EL (cell line): ENCODE results near the gene PRODH.
"Not testable (repeated sequence)": the region's sequence is repeated elsewhere in the genome, so short reads cannot be mapped to it uniquely, and the experiment has no call there.

Source experiments
- DNase-seq: peaks from one replicate; pipeline ENCODE4 v3.0.0-alpha.2; 2016

Gene PRODH

DNA sequence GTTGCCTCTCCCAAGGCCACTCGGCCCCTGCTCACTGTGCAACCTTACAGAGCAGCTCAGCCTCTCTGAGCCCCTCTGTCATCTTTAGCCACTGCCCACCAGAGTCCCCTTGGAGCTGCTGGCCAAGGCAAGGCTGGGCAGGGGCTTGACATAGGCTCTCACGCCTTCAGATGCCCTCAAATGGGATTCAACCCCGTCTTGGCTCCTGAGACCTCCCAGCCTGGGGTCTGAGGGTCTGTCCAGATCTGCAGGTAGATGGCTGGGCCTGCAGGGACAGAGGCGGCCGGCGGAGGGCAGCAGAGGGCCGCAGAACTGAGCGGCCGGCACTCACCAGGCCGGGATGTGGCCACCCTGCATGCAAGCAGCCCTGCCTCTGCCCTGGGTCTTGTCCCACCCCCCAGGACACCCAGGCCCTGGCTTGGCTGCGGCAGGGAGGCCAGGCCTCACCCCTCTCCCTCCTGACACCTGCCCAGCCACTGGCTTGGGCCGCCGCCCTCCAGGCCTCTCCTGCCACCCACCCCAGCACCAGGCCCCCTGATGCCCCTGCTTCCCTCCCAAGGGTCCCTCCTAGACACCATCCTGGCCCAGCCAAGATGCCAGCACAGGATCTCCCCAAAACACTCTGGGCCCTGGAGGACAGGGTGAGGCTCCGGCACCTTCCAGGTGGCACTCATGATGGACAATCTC is 18.4 kb upstream of the PRODH start:
- DNase-seq, result peak; percentile 48

DNA sequence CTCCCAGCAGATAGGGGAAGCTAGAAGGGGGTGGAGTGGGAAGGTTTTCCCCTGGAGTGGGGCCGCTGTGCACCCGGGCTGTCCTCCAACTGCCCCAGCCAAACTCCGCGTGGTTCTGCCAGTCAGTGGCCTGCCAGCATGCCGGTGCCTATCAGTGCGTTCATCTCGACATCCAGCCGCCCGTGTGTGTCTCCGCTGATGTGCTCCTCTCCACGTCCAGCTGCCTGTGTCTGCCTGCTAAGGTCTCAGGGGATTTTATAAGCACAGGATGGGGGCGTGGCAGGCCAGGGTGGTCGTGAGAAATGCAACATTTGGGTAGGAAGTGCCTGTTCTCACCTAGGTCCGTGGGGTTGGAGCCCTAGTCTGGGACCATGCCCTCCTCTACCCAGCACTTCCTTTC is 17.0 kb upstream of the PRODH start:
- not testable (repeated sequence) for DNase-seq

DNA sequence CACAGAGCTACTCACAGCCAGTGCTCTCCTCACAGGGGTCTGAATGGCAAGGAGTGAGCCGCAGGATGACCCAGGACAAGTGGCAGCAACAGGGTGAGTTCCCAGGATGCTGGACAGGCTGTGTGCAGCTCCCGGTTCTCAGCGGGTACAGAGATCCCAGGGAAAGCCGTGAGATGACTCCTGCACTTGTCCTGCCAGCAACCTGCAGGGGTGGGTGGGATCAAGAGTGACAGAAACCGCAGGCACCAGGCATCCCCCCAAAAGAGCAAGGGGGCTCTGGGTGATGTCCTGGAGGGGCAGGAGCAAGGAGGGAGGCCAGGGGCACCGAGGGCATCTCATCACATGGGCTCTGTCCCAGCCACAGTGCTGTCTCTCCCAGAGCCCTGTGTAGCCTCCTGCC is 15.9 kb upstream of the PRODH start:
- no peak for DNase-seq

DNA sequence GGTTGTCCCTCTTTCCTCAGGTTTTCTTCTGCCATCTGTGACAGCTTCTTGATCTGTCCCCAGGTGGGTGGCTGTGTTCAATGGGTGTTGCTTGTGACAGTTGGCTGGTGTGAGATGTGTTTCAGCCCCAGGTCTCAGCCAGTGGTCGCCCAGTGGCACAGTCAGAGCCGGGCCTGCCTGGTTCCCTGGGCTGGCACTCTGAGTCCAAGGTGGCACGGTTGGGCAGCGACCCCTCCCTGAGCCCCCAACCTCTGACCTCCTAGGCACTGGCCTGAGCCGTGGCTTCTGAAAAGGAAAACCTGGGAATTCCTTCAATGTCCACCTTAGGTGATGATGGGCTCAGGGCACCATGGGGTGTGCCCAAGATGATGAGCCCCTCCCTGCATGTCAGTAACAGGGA is 14.0 kb upstream of the PRODH start:
- no peak for DNase-seq

DNA sequence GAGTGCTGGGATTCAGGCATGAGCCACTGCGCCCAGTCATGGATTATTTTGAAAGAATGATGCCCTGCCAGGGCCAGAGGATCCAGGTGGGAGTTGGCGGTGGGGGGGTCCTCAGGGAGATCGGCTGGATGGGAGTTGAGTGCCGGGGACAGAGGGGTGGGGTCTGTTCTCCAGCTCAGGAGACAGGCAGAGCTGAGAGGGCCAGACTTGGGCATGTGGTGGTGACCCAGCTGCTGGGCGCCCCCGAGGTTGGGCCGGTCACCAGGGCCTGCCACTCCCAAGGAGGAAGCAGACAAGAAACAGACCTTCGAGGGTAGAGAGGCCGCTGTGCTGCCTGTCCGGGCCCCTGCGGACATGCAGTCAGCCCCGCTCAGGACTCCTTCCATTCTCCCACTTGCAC is 11.8 kb upstream of the PRODH start:
- DNase-seq, result no peak

DNA sequence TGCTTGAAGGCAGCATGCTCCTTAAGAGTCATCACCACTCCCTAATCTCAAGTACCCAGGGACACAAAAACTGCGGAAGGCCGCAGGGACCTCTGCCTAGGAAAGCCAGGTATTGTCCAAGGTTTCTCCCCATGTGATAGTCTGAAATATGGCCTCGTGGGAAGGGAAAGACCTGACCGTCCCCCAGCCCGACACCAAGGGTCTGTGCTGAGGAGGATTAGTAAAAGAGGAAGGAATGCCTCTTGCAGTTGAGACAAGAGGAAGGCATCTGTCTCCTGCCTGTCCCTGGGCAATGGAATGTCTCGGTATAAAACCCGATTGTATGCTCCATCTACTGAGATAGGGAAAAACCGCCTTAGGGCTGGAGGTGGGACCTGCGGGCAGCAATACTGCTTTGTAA is 11.0 kb upstream of the PRODH start:
- DNase-seq, result not testable (repeated sequence)

DNA sequence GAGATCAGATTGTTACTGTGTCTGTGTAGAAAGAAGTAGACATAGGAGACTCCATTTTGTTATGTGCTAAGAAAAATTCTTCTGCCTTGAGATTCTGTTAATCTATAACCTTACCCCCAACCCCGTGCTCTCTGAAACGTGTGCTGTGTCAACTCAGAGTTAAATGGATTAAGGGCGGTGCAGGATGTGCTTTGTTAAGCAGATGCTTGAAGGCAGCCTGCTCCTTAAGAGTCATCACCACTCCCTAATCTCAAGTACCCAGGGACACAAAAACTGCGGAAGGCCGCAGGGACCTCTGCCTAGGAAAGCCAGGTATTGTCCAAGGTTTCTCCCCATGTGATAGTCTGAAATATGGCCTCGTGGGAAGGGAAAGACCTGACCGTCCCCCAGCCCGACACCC is 2.6 kb upstream of the PRODH start:
- DNase-seq, result not testable (repeated sequence)

DNA sequence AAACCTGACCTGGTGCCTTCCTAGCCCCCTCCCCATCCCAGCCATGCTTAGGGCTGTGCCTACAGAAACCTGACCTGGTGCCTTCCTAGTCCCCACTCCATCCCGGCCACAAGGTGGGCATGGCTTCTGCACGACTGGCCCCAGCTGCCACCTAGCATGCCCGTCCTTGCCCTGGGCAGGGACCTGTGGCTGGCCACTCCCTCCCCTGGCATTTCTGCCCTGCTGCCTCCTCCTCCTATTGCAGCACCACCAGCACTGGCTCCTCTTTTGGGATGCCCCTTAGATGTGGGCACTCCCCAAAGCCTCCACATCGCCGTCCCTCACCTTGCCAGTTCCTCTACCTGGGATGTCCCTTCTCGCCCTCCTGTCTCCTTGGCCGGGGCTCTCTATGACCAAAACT is 1.4 kb downstream of the PRODH start:
- DNase-seq, result not testable (repeated sequence)

DNA sequence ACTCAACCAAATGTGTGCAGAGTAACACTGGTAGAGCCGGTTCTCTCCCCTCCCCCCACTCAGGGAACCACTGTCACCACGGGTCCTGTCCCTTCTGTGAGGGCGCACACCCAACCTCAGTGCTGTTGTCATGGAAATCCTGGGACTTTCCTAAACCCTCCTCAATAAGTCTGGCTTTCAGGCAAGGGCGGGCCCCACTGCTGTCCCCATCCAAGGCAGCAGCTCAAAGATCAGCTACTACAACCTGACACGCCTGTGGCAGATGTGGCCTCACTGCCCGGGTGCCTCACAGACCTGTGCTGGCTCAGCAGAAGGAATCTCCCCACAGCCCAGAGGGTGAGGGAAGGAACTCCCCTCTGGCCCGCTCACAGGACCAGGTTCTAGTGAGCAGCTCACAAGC is 2.2 kb downstream of the PRODH start:
- DNase-seq, result no peak

DNA sequence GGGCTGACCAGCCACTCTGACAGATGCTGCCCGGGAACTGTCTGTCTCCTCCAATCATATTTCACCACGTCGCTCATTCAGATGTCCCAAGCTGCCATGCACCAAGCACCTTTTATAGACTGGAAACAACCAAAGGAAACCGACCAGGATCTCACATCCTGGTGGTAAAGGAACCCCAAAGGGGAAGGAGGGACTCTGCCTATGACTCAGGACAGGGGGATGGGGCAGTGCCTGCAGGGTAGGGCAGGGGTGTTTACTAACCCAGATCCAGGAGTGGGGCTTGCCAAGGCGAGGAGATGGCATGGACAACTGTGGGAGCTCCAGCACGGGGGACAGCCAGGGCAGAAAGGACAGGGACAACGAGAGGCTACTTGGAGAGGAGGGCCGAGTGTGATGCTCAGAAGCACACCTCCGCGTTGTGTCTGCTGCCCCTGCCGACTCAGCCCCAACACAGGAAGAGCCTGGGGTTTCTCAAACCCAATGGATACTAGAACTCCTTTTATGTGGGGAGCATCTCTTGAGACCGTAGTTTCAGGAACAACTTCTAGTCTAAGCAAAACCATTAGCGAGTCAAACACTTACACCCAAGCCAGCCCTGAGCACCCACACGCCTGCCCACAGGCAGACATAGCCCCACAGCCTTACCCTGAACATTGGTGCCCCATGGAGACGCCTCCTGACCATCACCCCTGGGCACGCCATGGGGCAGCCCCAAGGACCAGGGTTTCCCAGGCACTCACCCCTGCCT is 4.0 kb downstream of the PRODH start:
- DNase-seq, result no peak

DNA sequence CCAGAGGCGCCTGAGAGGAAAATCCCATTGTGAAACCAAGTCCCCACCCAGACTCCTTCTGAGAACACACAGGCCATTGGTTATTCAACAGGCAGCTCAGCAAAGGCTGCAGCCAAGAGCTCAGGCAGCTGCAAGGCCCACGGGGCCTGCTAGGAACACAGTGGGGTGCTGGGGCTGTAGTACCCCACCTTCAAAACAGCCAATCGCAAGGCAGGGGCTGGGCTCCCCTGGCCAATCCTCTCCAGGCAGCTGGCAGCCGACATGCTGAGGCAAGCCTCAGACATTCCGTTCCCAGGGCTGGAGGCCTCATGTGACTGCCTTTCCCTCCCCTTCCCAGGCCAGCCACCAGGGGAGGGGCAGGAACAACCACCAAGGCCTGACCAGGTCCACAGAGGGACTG is 6.6 kb downstream of the PRODH start:
- DNase-seq, result no peak

DNA sequence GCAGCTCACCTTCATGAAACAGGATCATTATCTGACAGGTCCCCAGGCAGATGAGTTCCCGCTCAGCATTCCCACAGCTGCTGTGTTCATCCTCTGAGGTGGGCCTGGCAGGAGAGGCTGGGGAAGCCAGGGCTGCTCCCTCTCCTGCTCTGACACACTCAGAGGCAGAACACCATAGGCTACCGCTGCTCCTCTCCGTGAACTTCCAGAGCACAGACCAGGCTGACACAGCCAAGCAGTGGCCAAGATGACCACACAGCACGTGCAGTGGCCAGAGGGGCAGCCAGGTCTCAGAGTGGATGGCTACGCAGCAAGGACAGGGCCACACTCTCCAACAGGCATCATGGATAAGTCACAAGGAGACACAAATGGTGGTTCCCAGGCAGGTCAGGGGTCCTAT is 8.5 kb downstream of the PRODH start:
- DNase-seq, result no peak

DNA sequence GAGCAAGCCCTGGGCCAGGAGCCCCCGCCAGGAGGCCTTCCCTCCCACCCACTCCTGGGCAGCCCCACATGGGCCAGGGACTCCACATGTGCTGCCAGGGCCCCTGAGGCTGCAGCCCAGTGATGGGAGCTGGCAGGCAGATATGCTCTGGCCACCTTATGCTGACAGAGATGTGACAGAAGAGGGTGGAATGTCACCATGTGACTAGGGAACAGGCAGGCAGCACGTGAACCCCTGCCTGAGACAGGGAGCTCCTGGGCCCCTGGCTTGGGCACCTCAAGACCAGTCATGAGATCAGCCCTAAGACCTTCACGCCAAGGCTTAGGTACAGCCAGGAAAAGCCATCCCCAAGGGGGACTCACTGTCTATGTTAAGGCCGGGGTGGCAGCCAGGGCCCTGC is 9.1 kb downstream of the PRODH start:
- DNase-seq, result no peak

DNA sequence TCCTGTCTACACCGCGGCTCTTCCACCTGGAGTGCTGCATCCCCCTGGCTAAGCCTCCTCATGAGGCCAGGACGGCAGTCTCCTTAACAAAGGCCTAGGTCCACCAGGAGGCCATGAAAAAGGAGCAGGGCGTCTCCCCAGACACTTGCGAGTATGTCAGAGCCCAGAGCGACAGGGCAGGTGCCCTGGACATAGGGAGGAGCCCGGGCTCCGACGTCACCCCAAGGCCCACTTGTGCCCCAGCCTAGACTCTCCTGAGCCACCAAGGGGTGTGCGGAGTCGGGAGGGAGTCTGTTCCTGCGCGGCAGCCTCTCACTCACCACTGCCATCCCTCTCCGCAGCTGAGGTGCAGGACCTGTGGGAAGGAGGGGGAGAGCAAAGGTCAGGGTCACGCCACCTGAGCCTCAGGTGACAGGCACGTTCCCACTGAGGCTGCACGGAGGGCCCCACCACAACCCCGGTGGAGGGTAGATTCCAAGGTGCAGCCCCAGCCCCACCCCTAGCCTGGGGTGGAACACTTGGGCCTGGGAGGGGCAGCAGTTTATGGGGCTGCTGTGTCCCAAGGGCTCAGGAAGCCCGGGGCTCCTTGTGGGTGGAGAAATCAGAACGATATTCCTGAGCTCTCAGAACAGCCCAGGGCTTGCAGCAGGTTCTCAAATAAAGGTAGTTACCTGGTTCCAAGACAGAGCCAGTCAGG is 10.6 kb downstream of the PRODH start:
- DNase-seq, result no peak

DNA sequence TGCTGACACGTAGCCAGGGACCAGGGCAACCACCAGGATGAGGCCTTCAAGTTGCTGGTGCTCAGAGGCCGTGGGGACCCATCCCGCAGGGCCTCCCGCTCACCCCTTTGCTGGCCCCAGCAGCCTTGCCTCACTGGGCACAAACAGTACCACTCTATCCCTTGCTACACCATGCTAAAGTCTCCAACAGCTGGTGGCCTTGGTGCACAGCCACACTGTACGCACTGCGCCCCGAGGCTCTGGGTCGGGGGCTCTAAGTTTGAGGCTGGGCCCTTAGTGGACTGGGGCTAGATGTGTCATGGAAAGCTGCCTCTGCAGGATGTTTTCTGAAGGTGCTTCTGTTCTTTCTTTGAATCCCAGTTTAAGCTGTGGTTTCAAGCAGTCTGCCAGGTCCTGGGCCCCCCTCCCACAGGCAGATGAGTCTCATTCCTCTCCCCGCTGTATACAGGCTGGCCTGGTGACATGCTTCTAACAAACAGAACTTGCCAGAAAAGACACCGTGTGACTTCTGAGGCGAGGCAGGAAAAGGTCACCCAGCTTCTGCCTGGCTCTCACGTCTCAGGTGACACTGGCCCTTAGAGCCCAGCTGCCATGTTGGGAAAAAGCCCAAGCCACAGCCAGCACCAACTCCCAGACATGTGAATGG is 15.7 kb downstream of the PRODH start:
- DNase-seq, result not testable (repeated sequence)

DNA sequence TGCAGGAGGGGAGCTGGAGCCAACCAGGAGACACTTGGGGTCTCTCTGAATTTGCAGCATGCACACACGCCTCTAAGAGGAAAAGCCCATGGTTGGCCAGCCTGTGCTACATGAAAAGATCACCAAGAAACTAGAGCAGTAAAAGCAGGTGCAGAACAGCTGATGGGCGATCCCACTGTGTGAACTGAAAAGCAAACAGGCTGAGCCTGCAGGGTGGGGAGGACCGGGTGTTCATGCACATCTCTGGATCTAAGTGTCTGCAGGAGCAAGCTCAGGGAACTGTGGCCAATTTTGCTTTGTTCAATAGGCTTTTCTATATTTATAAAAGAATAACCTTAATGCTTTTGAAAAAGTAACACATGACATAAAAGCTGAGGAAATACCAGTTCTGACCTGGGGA is 18.3 kb downstream of the PRODH start:
- not testable (repeated sequence) for DNase-seq

DNA sequence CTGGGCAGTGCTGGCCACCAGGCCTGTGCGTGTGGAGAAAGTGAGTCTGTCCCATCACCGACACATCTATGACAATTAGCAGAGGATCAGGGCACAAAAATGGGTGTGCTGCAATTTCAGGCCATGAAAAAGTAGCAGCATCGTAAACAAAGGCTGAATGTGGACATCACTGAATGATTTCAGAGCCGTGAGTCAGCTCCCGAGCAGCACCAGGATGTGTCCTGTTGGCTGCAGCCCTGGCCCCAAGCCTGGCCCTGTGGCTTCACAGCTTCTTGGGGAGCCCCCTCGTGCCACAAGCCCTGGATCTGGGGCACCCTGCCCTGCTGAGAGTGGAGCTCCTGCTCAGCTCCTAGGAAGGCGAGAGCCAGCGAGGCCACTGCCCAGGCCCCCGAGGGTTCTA is 20.5 kb downstream of the PRODH start:
- DNase-seq, result not testable (repeated sequence)

DNA sequence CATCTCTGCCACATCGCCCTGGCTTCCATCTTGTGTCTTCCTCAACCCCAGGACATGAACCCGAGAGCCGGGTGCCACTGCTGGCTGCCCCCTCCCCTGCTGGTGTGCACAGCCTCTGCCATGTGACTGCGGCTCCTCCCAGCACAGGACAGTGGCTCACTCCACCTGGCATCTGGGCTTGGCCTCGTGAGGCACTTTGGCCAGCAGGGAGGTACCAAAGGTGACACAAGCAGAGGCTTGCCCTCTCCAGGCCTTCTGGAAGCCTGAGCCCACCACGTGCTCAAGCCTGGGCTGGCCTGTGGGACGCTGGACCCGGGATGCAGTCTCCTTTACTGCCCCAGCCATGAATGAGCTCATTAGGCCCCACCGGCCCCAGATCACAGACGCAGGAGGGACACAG is 21.5 kb downstream of the PRODH start:
- not testable (repeated sequence) for DNase-seq

DNA sequence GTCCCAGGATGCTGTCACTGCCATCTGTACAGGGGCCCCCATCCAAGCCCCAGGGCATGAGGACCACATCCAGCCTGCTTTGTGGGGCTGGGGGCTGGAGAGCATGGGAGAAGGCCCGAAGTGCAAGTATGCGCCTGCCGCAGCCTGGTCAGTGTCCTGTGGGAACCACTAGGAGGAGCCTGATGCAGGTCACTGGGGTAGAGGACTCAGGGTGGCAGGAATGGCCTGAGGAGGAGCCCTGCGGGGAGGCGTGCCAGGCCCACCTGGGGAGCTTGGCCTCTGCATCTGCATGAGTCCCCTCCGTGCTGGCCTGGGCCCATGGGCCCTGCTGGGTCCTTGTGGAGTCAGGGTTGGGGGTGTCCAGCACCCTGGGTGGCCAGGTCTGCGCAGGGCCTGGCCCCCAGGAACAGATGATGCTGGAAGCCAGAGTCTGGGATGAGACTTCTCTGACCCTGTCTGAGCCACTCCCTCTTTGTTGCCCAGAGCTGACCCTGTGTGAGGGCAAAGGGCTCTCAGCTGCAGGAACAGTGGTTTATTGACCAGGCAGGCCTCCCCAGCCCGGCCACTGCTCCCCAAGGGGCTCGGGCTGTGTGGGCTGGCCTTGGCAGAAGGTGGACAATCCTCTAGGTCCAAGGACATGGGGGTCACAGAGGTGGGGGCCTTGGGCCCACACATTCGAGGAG is 23.7 kb downstream of the PRODH start:
- not testable (repeated sequence) for DNase-seq

DNA sequence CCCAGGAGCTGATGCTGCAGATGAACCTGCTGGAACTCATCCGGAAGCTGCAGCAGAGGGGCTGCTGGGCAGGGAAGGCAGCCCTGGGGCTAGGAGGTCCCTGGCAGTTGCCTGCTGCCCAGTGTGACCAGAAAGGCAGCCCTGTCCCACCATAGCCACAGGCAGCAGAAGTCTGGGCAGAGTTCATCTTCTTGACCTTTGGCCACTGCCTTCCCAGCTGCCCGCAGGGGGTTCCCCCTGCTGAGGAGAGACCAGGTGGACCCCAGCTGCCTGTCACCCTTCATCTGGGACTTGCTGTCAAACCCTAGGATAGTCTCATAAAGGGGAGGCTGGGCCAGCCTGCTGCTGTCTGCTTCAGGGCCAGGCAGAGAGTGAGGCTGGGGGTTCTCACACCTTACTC is 24.6 kb downstream of the PRODH start:
- DNase-seq, result not testable (repeated sequence)

DNA sequence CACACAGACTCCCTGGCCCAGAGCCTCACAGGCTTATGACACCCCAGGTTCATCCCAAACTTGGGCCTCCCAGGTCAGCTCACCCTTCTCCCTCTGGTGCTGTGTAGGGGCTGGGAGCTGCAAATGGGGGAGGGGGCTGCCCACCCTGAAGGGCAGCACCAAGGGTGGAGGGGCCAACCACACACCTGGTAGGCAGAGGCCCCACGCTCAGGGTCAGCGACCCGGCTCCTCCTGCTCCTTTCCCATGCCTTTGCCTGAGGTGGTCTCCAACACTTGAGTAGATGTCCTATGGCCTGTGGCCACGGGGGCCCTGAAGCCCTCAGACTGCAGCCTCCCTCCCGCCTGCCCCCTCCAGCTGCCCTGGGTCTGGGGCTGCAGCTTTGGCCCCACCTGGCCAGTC is 26.5 kb downstream of the PRODH start:
- DNase-seq, result no peak

DNA sequence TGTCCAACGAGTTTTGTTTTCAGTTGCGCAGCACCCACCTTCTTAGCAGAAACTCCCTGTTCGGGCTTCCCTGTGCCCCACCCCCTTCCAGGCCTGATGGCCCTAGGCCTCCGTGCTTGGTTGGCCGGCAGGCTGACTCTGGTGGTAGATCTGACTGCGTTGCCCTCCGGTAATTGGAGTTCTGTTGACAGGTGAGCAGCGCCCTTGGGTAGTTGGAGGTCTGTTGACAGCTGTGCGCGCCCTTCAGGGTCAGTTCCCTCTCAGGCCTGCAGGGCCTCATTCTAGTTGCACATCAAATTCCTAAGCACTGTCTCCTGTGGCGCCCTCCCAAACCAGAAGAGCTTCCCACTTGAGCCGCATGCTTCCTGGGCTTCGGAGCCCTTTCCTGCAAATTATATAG is 29.2 kb downstream of the PRODH start:
- no peak for DNase-seq

DNA sequence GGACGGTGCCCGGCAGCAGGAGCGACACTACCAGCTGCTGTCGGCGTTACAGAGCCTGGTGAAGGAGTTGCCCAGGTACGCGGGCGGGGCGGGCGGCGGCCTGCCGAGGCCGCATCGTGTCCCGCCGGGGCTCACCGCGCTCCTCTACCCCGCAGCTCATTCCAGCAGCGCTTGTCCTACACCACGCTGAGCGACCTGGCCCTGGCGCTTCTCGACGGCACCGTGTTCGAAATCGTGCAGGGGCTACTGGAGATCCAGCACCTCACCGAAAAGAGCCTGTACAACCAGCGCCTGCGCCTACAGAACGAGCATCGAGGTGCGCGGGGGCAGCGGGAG is 29.7 kb downstream of the PRODH start:
- DNase-seq, result not testable (repeated sequence)
